HG03095 (cell line): ENCODE data around the gene FBLN2.

Source experiments
- ATAC-seq: cut with Tn5 transposase; IDR thresholded peaks from one replicate; pipeline ENCODE4 v1.9.1; 2021; ENCODE audit warnings: moderate library complexity; ENCODE audit not compliant: unreplicated experiment

Gene FBLN2

GRCh38 chr3:13529196-13530112 is 19.5 kb upstream of the FBLN2 start:
- ATAC-seq = no peak

GRCh38 chr3:13530241-13531009 is 18.5 kb upstream of the FBLN2 start:
- ATAC-seq = no peak

GRCh38 chr3:13532085-13532484 is 16.8 kb upstream of the FBLN2 start:
- ATAC-seq = no peak

DNA sequence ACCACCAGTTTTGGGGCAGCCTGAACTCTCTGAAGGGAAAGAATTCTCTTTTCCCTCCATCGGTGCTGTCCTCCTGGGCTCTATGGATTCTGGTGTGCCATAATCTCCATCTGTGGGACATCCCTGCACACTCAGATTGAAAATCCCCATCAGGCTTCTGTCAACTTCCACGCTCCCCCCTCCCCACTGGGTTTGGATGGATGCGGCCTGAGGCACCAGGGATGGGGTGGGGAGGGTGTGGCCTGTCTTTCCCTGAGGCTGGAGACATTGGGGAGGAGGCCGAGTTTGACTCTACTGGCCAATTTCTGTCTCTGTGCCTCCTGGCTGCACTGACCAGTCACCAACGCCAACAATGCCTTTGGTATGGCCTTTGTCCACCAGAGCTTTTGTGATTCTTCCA is 16.3 kb upstream of the FBLN2 start:
- ATAC-seq = no peak

- no peak for ATAC-seq
Measured at GRCh38 chr3:13533885-13534301, 15.0 kb upstream of the FBLN2 start.

- ATAC-seq = no peak
Measured at GRCh38 chr3:13535526-13535875, 13.4 kb upstream of the FBLN2 start.

- ATAC-seq = no peak
Measured at GRCh38 chr3:13535905-13536304, 13.0 kb upstream of the FBLN2 start.

GRCh38 chr3:13536432-13536831 is 12.5 kb upstream of the FBLN2 start:
- no peak for ATAC-seq

- ATAC-seq = no peak
Measured at GRCh38 chr3:13536832-13537231, 12.1 kb upstream of the FBLN2 start.

DNA sequence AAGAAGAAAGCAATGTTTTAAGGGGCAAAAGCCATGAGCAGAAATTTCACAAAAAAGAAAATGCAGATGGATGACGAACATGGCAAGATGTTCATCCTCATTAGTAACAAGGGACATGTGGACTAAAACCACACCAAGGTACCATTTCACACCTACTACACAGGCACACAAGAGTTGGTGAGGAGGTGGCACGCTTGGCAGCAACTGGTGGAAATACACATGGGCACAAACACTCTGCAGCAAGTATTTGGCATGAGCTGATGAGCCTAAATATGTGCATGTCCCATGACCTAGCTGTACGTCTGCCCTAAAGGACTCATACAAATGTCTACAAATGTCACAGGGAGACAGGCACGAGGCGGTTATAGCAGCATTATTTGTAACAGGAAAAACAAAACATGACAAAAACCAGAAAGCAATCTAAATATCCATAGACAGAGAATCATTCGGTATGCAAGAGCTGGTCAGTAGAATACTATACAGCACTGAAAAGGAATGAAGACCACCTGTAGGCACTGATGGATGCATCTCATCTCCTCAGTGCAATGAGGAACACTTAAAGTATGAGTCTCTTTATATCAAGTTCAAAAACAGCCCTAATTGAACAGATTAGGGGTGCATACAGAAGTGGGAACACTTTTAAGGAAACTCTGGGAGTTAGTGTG is 11.5 kb upstream of the FBLN2 start:
- no peak for ATAC-seq

DNA sequence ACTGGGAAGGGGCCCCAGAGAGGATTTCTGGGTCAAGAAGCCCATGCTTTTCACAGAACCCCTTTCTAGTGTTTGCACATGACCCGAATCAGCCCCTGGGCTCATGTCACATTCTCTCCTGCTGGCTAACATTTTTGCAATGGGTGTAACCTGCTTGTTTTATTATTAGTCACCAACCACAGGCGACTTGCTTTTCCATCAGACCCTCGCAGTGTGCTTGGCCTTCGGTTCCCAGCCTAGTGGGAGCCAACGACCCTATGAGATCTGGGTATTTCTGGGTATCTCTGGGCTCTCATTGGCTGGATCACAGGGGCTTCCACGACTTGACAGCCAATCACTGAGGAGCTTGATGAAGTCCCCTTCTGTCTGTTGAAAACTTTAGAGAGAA is 11.0 kb upstream of the FBLN2 start:
- no peak for ATAC-seq

GRCh38 chr3:13538520-13539291 is 10.2 kb upstream of the FBLN2 start:
- ATAC-seq = no peak

GRCh38 chr3:13539292-13539638 is 9.7 kb upstream of the FBLN2 start:
- no peak for ATAC-seq

DNA sequence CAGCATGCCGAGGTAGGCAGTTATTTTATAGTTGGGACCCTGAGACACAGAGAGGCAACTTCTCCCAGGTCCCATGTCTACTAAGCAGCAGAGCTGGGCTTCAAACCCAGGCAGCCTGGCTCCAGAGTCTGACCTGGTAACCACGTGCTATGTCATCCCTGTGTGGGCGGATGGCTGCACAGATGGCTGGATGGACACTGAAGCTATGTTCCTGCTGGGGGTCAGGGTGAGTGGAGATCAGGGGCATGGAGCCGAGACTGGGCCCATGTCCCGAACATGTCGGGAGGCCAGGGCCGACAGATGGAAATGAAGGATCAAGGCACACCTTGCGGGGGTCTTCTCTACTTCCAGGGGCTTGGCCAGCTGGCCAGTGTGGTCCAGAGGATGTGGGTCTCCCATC is 9.3 kb upstream of the FBLN2 start:
- ATAC-seq = no peak

DNA sequence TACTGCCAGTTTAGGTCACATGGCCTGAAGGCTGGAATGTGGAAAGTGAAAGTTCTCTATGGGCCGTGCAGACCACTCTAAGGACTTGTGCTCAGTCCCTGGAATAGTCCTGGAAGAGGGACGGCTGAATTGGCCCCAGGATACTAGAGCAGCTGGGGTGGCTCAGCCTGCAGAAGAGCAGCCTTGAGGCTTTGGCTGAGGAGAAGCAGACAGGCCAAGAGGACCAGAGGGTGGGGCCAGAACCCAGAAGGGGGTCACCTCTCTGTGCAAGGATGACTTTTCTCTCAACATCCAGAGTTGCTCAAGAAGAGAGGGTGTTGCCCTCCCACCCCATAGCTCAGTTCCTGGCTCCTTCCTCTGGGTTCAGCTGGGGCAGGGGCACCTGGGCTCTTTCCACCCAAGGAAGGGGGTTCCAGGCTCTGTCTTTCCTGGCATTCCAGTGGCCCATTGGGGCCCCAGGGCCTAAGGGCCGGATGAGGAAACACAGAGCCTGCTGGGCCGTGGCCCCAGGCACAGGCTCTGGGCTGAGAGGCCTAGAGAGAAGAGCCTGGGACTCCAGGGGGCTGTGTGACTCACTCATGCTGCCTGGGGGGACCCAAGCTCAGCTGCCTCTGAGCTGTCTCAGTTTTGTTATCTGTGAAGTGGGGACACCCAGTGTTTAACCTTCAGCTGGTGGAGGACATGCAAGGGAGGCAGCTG is 8.5 kb upstream of the FBLN2 start:
- ATAC-seq = no peak

DNA sequence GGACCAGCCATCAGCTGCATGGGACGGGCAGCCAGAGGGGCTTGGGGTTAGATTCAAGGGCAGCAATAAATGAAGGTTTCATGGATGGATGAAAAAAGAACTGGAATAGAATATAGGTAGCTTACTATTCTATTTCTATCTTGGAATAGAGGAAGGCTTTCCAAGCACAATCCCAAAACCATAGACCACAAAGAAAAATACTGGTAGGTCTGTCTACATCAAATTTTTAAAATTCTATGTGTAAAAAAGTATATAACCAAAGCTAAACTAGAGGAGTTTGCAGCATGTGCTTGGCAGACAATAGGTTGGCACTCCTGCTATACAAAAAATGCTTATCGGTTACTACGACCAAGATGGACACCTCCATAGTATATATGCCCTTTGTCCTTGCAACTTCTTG is 7.2 kb upstream of the FBLN2 start:
- no peak for ATAC-seq

GRCh38 chr3:13542142-13542541 is 6.8 kb upstream of the FBLN2 start:
- ATAC-seq = no peak

DNA sequence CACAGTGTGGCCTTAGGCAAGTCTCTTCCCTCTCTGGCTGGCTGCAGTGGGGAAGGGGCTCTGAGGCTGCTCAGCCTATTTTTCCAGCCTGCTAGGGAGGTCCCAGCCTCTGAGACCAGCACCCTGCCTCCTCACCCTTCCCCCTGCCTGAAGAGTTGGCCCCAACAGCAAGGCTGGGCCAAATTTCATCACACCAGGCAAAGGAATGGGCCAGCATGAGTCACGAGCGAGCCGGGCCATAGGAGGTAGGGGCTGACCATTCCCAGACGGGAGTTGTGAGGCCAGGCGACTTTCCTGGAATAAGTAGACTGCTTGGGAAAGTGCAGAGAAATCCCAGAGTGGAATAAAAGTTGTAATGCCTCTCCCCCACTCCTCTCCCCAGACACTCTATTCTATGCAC is 5.7 kb upstream of the FBLN2 start:
- no peak for ATAC-seq

- no peak for ATAC-seq
Measured at GRCh38 chr3:13544293-13544831, 4.6 kb upstream of the FBLN2 start.

GRCh38 chr3:13544951-13545651 is 3.8 kb upstream of the FBLN2 start:
- no peak for ATAC-seq
